HepG2 (cell line): ENCODE results near the gene DBNDD1. TPM values are rescaled to one million over a fixed set of nuclear protein-coding genes. Genes with fewer than 3 reads are reported as not detected.
A peak's percentile ranks its signal among the peaks of the same experiment; 100 is the strongest.

Experiments
- CC2D1A ChIP-seq: sonication (generic); formaldehyde crosslinking; IDR thresholded peaks from 2 replicates; pipeline ENCODE4 v1.8.1; 2023; ENCODE audit warnings: mild to moderate bottlenecking, missing genetic modification reagents
- HCFC1 ChIP-seq: fragments of 150-350 bp; IDR thresholded peaks from 2 replicates; pipeline ENCODE4 v1.6.1; 2014; ENCODE audit warnings: low read depth, low read length
- KDM1A ChIP-seq: IDR thresholded peaks from 2 replicates; pipeline ENCODE4 v1.6.1; 2016; ENCODE audit warnings: missing compliant biosample characterization
- MZF1 ChIP-seq: sonication (generic); formaldehyde crosslinking; IDR thresholded peaks from 2 replicates; pipeline ENCODE4 v1.8.1; 2023; ENCODE audit warnings: mild to moderate bottlenecking, missing genetic modification reagents, borderline replicate concordance
- NCOA5 ChIP-seq: sonication (generic); formaldehyde crosslinking; IDR thresholded peaks from 2 replicates; pipeline ENCODE4 v1.4.0; 2020; ENCODE audit warnings: missing genetic modification reagents
- PHF20 ChIP-seq: sonication (generic); formaldehyde crosslinking; IDR thresholded peaks from 2 replicates; pipeline ENCODE4 v1.5.0; 2020; ENCODE audit warnings: mild to moderate bottlenecking, missing genetic modification reagents
- POLR2AphosphoS5 ChIP-seq: IDR thresholded peaks from 2 replicates; pipeline ENCODE4 v1.6.1; 2012; ENCODE audit warnings: low read depth, low read length
- PRMT3 ChIP-seq: sonication (generic); formaldehyde crosslinking; IDR thresholded peaks from 2 replicates; pipeline ENCODE4 v1.8.1; 2022; ENCODE audit warnings: low read depth, mild to moderate bottlenecking, moderate library complexity, missing genetic modification reagents, borderline replicate concordance
- SIN3B ChIP-seq: fragments of 150-350 bp; IDR thresholded peaks from 2 replicates; pipeline ENCODE4 v1.6.1; 2014; ENCODE audit warnings: low read length
- SMAD1 ChIP-seq: sonication (generic); formaldehyde crosslinking; IDR thresholded peaks from 2 replicates; pipeline ENCODE4 v1.4.0; 2020; ENCODE audit warnings: missing genetic modification reagents, low read depth, mild to moderate bottlenecking, borderline replicate concordance
- U2AF2 ChIP-seq: fragments of 200-400 bp; formaldehyde crosslinking; IDR thresholded peaks from 2 replicates; pipeline ENCODE4 v1.6.1; 2017; ENCODE audit warnings: low read depth, mild to moderate bottlenecking, low read length
- ZBTB34 ChIP-seq: sonication (generic); formaldehyde crosslinking; IDR thresholded peaks from 2 replicates; pipeline ENCODE4 v1.8.0; 2022; ENCODE audit warnings: mild to moderate bottlenecking, missing genetic modification reagents
- ZMYM2 ChIP-seq: sonication (generic); formaldehyde crosslinking; IDR thresholded peaks from 2 replicates; pipeline ENCODE4 v1.8.0; 2022; ENCODE audit warnings: mild to moderate bottlenecking, missing genetic modification reagents
- ZNF256 ChIP-seq: sonication (generic); formaldehyde crosslinking; conservative IDR thresholded peaks from 2 replicates; pipeline ENCODE4 v1.4.0; 2020; ENCODE audit warnings: missing genetic modification reagents
- ZNF263 ChIP-seq: sonication (generic); formaldehyde crosslinking; IDR thresholded peaks from 2 replicates; pipeline ENCODE4 v1.4.0; 2020; ENCODE audit warnings: missing genetic modification reagents
- ZNF318 ChIP-seq: sonication (generic); formaldehyde crosslinking; IDR thresholded peaks from 2 replicates; pipeline ENCODE4 v1.4.0; 2020; ENCODE audit warnings: mild to moderate bottlenecking, missing genetic modification reagents
- ZNF550 ChIP-seq: sonication (generic); formaldehyde crosslinking; IDR thresholded peaks from 2 replicates; pipeline ENCODE4 v1.4.0; 2020; ENCODE audit warnings: mild to moderate bottlenecking, missing genetic modification reagents, borderline replicate concordance
- ZUFSP ChIP-seq: sonication (generic); formaldehyde crosslinking; IDR thresholded peaks from 2 replicates; pipeline ENCODE4 v1.9.0; 2021; ENCODE audit warnings: missing genetic modification reagents, mild to moderate bottlenecking, borderline replicate concordance
- polyA plus RNA-seq, 8 experiments: library from polyadenylated mRNA; depleted of rRNA in 3 of 8; stranded (reverse) in 7 of 8; unstranded in 1 of 8; fragments of >200 nt; fragmentation: Illumina TruSeq in 4 of 8; extraction: Trizol in 4 of 8; gene quantifications; 2 replicates each; pipeline versions ENCODE4 v1.2.1 to v1.2.3, GENCODE V29; 2011 to 2016; ENCODE audit warnings: low read depth in 4 of 8, missing spikeins in 1 of 8, mixed read lengths in 1 of 8; ENCODE audit not compliant: insufficient read depth in 1 of 8
- total RNA-seq, 5 experiments: library from RNA; depleted of rRNA; stranded (reverse); fragments of >200 nt; fragmentation: Illumina TruSeq; extraction: Trizol; gene quantifications; 2 replicates each; pipeline ENCODE4 v1.2.3, GENCODE V29; 2016; ENCODE audit warnings: low read depth in 1 of 5

Gene DBNDD1
- total and polyA plus RNA-seq, 2 of the 13 experiments (the other 11 are each of a cell fraction or from before 2014, with no cell fraction given): 17.0 to 40.4 TPM

- TF ChIP-seq ZNF318 (CRISPR knock-in tag) (0 out of 2 replicates have a peak, but pooled peaks have one; percentile 74), U2AF2 (no peak), ZNF263 (CRISPR knock-in tag) (no peak), POLR2AphosphoS5 (no peak), ZMYM2 (CRISPR knock-in tag) (no peak), ZUFSP (CRISPR knock-in tag) (no peak), PRMT3 (CRISPR knock-in tag) (no peak), ZNF256 (CRISPR knock-in tag) (no peak), HCFC1 (no peak), ZBTB34 (no peak), SMAD1 (CRISPR knock-in tag) (peak; percentile 2; the same call in 1 of the 2 replicates), NCOA5 (CRISPR knock-in tag) (no peak), CC2D1A (CRISPR knock-in tag) (peak; percentile 63; the same call in 1 of the 2 replicates), SIN3B (no peak), MZF1 (no peak), KDM1A (CRISPR knock-in tag) (no peak), ZNF550 (CRISPR knock-in tag) (no peak), PHF20 (CRISPR knock-in tag) (no peak)
These were observed 27.1 kb upstream of the DBNDD1 start (continued) for GRCh38 chr16:90046122-90046970.
